ENCODE measurements around the gene CSHL1.
"Not testable (repeated sequence)": the region's sequence is repeated elsewhere in the genome, so short reads cannot be mapped to it uniquely, and the experiment has no call there.

The CSHL1 gene

DNA sequence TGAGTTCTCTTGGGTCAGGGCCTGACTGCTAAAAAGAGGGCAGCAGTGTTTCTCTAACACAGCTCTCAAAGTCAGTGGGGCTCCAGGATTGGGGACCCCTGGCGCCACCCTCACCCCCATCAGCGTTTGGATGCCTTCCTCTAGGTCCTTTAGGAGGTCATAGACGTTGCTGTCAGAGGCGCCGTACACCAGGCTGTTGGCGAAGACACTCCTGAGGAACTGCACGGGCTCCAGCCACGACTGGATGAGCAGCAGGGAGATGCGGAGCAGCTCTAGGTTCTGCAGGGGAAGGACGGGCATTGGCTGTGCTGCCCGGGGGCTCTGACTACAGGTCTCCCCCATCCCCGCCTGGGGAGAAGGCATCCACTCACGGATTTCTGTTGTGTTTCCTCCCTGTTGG is 6.6 kb upstream of the CSHL1 start:
- no peak for DNase-seq

GRCh38 chr17:63917206-63917605 is 6.1 kb upstream of the CSHL1 start:
- not testable (repeated sequence) for DNase-seq

DNA sequence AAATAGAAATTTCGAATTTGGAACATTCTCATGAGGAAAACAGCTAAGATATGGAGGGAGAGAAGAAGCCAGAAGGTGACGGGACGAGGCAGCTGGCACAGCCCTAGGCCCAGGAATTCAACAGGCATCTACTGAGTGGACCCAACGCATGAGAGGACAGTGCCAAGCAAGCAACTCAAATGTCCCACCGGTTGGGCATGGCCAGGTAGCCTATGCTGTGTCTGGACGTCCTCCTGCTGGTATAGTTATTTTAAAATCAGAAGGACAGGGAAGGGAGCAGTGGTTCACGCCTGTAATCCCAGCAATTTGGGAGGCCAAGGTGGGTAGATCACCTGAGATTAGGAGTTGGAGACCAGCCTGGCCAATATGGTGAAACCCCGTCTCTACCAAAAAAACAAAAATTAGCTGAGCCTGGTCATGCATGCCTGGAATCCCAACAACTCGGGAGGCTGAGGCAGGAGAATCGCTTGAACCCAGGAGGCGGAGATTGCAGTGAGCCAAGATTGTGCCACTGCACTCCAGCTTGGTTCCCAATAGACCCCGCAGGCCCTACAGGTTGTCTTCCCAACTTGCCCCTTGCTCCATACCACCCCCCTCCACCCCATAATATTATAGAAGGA is 5.6 kb upstream of the CSHL1 start:
- no peak for DNase-seq

DNA sequence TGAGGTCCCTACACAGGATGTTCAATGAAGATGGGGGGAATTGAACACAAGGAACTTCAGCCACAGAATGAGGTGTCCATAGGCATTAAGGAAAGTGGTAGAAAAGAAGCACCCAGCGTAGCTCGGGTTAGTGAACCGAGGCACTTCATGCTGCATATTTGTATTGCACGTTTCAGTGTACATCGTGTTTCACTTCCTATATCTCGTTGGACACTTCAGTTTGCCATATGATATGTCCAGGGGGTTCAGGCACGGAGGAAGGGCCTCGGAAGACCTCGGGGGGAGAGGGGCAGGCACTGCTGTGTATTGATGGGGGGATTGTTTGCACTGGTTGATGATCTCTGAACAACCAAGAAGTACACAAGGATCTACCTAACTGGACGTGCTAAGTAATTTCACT is 4.7 kb upstream of the CSHL1 start:
- DNase-seq, result not testable (repeated sequence)

DNA sequence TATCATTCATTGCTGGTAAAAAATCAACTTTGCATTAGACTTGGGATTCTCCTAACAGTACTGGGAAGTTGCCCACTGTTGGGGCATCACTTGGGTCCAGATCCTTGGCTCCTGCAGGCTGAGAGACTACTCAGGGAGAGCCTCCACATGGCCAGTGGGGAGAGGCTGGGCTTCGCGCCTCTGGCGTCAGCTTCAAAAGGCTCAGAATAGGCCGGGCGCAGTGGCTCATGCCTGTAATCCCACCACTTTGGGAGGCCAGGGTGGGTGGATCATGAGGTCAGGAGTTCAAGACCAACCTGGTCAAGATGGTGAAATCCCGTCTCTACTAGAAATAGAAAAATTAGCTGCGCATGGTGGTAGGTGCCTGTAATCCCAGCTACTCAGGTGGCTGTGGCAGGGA is 3.4 kb upstream of the CSHL1 start:
- no peak for DNase-seq

DNA sequence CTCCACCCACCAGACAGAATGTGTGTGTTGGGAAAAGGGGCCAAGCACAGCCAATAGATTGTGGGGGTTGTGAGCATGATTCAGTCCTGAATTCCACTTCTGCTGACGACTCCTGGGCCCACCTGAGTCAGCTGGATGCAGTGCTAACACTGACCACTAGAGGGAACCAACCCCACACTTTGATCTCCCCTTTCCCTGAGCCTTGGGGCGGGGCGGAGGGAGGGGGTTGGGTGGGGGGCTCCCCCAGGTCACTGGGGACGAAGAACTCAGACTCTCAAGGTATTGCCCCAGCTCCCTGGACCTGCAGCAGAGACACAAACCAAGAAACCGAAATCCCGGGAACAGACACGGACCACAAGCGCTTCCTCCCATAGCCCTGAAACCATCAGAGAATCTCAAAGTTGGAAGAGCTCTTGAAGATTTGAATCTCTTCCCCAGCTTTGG is 621 bp upstream of the CSHL1 start:
- DNase-seq, result peak; percentile 61

DNA sequence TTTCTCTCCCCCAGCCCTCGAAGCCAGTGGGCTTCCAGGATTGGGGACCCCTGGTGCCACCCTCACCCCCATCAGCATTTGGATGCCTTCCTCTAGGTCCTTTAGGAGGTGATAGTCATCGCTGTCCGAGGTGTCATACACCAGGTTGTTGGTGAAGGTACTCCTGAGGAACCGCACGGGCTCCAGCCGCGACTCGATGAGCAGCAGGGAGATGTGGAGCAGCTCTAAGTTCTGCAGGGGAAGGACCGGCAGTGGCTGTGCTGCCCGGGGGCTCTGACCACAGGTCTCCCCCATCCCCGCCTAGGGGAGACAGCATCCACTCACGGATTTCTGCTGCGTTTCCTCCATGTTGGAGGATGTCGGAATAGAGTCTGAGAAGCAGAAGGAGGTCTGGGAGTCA is 962 bp downstream of the CSHL1 start:
- no peak for DNase-seq

DNA sequence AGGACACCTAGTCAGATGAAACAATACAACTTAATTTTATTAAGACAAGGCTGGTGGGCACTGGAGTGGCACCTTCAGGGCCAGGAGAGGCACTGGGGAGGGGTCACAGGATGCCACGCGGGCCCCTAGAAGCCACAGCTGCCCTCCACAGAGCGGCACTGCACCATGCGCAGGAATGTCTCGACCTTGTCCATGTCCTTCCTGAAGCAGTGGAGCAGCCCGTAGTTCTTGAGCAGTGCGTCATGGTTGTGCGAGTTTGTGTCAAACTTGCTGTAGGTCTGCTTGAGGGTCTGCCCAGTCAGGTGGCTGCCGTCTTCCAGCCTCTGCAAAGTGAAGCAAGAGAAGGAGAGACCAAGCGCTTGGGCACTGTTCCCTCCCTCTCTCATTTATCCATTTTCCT is 1.5 kb downstream of the CSHL1 start:
- not testable (repeated sequence) for DNase-seq

DNA sequence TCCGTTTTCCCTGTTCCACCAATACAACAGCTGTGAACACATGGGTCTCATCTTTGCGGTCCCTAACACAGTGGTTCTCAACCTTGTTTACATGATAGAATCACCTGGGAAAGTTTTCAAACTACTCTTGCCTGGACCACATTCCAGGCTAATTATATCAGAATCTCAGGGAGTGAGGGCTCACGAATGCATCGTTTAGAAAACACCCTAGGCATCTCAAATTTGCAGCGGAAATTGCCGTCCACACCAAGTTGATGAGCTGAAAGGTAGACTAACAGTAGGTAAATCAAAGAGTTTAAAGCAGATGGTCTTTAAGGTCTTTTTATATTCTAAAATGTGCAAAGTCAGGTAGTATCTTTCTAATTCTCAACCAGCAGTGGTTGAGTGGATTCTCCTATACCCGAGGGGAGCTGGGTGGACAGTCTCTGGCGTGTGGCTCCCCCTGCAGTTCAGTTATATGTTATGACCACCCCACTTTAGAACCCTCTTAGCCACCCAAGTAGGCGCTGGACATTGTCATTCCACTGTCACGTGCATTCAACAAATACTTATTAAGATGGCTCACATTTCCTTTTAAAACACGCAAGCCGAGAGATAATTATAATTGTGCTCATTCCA is 3.8 kb downstream of the CSHL1 start:
- not testable (repeated sequence) for DNase-seq

GRCh38 chr17:63904796-63905195 is 6.3 kb downstream of the CSHL1 start:
- DNase-seq, result not testable (repeated sequence)

DNA sequence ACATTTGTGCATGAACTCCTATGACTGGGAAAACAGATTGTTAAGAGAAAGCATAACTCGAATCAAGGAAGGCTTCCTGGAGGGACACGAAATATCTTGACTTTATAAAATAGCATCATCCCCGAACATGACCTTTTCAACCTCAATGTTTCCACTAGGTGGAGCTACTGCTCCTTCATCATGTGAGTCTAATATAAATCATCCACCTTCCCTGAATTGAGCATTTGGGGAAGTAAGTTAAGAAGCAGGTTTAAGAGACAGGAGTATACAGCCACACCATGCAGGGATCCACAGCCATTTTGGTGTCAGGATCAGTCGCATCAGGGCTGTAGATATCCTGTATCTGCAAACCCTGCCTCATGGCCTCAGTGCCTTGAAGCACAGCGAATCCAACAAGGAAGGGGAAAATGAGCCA is 7.3 kb downstream of the CSHL1 start:
- not testable (repeated sequence) for DNase-seq

DNA sequence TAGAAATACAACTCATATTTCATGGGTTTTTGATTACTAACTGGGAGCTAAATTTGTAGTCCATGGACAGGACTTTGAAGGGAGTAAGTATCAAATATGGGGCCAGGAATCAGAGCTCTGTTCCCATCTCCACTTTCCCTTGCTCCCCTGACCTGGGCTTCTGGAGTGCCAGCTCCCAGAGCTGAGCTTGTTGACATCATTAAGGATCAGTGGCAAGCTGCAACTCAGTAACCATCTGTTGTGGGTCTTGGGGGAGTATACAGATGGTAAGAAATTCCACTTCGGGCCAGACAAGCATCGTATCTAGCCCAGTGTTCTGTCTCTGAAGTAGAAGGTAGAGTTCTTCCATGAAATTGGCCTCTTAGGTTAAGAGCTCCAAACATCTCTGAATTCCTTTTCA is 9.1 kb downstream of the CSHL1 start:
- DNase-seq, result not testable (repeated sequence)

GRCh38 chr17:63898899-63899798 is 11.9 kb downstream of the CSHL1 start:
- DNase-seq, result peak in 1 of 2 experiments; percentile 26

DNA sequence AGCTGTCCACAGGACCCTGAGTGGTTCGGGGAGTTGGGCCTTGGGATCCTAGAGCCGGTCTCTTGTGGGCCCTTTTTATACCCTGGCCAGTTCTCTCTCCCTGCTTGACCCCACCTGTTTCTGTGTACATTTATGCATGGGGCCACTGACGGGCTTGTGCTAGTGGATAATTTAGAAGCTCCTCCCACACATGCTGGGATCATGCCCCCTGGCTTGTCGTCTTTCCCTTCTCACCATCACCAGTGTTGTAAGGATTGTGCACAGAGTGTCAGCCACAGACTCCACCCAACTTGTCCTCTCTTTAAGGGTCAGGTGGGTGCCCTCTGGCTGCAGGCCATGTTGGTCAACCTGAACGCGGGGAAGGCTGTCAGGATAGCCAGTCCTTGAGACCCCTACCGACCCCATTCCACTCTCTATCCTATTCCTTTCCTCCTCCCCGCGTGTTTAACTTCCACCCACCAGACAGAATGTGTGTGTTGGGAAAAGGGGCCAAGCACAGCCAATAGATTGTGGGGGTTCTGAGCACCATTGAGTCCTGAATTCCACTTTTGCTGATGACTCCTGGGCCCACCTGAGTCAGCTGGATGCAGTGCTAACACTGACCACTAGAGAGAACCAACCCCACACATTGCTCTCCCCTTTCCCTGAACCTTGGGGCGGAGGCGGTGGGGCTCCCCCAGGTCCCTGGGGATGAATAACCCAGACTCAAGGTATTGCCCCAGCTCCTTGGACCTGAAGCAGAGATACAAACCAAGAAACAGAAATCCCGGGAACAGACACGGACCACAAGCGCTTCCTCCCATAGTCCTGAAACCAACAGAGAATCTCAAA is 14.3 kb downstream of the CSHL1 start, which contains the start of gene CSH1:
Gene CSH1, minus strand, starts transcription at position 51 of the 831 bp plus-strand sequence. CDS start 63 bp downstream, outside the sequence.
- DNase-seq, result not testable (repeated sequence)

GRCh38 chr17:63894821-63895220 is 16.2 kb downstream of the CSHL1 start:
- DNase-seq, result not testable (repeated sequence)

- not testable (repeated sequence) for DNase-seq
Observed at GRCh38 chr17:63894021-63894420, 17.0 kb downstream of the CSHL1 start.

DNA sequence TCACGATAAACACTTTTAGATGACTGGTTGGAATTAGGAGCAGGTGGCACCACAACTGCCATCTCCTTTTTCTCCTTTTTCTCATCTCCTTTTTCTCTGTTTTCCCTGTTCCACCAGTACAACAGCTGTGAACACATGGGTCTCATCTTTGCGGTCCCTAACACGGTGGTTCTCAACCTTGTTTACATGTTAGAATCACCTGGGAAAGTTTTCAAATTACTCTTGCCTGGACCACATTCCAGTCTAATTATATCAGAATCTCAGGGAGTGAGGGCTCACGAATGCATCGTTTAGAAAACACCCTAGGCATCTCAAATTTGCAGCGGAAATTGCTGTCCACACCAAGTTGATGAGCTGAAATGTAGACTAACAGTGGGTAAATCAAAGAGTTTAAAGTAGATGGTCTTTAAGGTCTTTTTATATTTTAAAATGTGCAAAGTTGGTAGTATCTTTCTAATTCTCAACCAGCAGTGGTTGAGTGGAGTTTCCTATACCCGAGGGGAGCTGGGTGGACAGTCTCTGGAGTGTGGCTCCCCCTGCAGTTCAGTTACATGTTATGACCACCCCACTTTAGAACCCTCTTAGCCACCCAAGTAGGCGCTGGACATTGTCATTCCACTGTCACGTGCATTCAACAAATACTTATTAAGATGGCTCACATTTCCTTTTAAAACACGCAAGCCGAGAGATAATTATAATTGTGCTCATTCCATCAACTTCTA is 18.6 kb downstream of the CSHL1 start:
- DNase-seq, result not testable (repeated sequence)

- not testable (repeated sequence) for DNase-seq
Observed at GRCh38 chr17:63889026-63889848, 21.8 kb downstream of the CSHL1 start.

GRCh38 chr17:63885119-63885518 is 25.9 kb downstream of the CSHL1 start:
- not testable (repeated sequence) for DNase-seq

DNA sequence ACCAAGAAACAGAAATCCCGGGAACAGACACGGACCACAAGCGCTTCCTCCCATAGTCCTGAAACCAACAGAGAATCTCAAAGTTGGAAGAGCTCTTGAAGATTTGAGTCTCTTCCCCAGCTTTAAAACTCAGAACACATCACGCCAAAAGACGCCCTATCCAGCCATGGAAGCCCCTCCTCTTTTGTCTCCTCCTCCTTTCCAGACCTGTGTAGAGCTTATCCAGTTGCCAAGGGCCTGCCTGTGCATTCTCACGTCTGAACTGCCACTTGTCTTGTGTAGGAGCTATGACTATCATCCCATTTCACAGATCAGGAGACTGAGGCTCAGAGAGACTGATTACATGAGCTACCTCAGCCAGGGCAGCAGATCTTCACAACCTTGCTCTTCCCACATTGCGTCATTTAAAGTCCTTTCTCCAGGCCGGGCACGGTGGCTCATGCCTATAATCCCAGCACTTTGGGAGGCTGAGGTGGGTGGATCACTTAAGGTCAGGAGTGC is 28.4 kb downstream of the CSHL1 start:
- not testable (repeated sequence) for DNase-seq

Measured in activated CD4-positive, alpha-beta T cell treated with anti-CD3 and anti-CD28 coated beads, Interleukin-2, amount 50 U/mL, for 4 hours (primary cell).